CD14-positive monocyte (primary cell): Measurements from ENCODE around the gene CEP20. TPM values are rescaled to one million over a fixed set of nuclear protein-coding genes. Genes with fewer than 3 reads are reported as not detected.

ENCODE experiments used
- DNase-seq, 3 donors: peaks; one replicate each; pipeline ENCODE4 v3.0.0-alpha.2; 2011 to 2022
- H2AFZ ChIP-seq: 2 replicates; pipeline ENCODE4 v1.6.0; 2012; ENCODE audit warnings: mild to moderate bottlenecking, low read depth, low read length, inconsistent platforms; ENCODE audit not compliant: insufficient read depth, poor library complexity, severe bottlenecking
- H3K27ac ChIP-seq, 2 donors: 1 replicate in 1 of 2; 2 replicates in 1 of 2; pipeline ENCODE4 v1.5.1; 2012 to 2013; ENCODE audit warnings: low read length in 2 of 2, control low read depth in 1 of 2, inconsistent platforms in 1 of 2, low read depth in 1 of 2, mild to moderate bottlenecking in 1 of 2
- H3K27me3 ChIP-seq, 2 donors: one replicate each; pipeline versions ENCODE4 v1.6.0 to v1.6.1; 2011 to 2013; ENCODE audit warnings: low read length in 2 of 2; ENCODE audit not compliant: control insufficient read depth in 2 of 2, insufficient read depth in 2 of 2
- H3K36me3 ChIP-seq, 2 donors: replicated peaks in 1 of 2; 1 replicate in 1 of 2; 2 replicates in 1 of 2; pipeline versions ENCODE4 v1.5.1 to v1.6.1; 2012 to 2013; ENCODE audit warnings: low read length in 2 of 2, control low read depth in 1 of 2, inconsistent platforms in 1 of 2, mild to moderate bottlenecking in 1 of 2; ENCODE audit not compliant: insufficient read depth in 2 of 2, control insufficient read depth in 1 of 2
- H3K4me1 ChIP-seq, 2 donors: 1 replicate in 1 of 2; 2 replicates in 1 of 2; pipeline versions ENCODE4 v1.5.1 to v1.6.1; 2012 to 2013; ENCODE audit warnings: low read length in 2 of 2, control low read depth in 1 of 2, inconsistent platforms in 1 of 2, mild to moderate bottlenecking in 1 of 2, moderate library complexity in 1 of 2; ENCODE audit not compliant: insufficient read depth in 2 of 2, control insufficient read depth in 1 of 2
- H3K4me2 ChIP-seq: replicated peaks from 2 replicates; pipeline ENCODE3; 2012; ENCODE audit warnings: low read length, moderate library complexity, mild to moderate bottlenecking; ENCODE audit not compliant: poor library complexity, severe bottlenecking; ENCODE audit errors: extremely low read depth
- H3K4me3 ChIP-seq, 3 experiments: fragments of 200-600 bp in 1 of 3; sonication (generic) in 1 of 3; replicated peaks in 1 of 3; 1 replicate in 2 of 3; 2 replicates in 1 of 3; pipeline ENCODE4 v1.5.1; 2011 to 2013; ENCODE audit warnings: low read length in 3 of 3, mild to moderate bottlenecking in 3 of 3, control low read depth in 2 of 3, low read depth in 2 of 3, inconsistent platforms in 1 of 3, moderate library complexity in 1 of 3
- H3K79me2 ChIP-seq: 2 replicates; pipeline ENCODE4 v1.6.0; 2012; ENCODE audit warnings: mild to moderate bottlenecking, control low read depth, inconsistent platforms, low read length, moderate library complexity; ENCODE audit not compliant: insufficient read depth
- H3K9ac ChIP-seq: 2 replicates; pipeline ENCODE4 v1.6.0; 2017; ENCODE audit warnings: low read length, mild to moderate bottlenecking; ENCODE audit not compliant: insufficient read depth, poor library complexity, severe bottlenecking
- H3K9me3 ChIP-seq, 2 donors: replicated peaks in 1 of 2; 1 replicate in 1 of 2; 2 replicates in 1 of 2; pipeline versions ENCODE4 v1.5.1 to v1.6.1; 2012 to 2013; ENCODE audit warnings: low read length in 2 of 2, control low read depth in 1 of 2; ENCODE audit not compliant: control insufficient read depth in 1 of 2, insufficient read depth in 1 of 2
- H4K20me1 ChIP-seq: 2 replicates; pipeline ENCODE4 v1.6.0; 2012; ENCODE audit warnings: mild to moderate bottlenecking, low read length, control low read depth, moderate library complexity; ENCODE audit not compliant: insufficient read depth
- H3K27ac Mint-ChIP-seq, 7 donors: one replicate each; pipeline ENCODE4 v1.8.0; 2020; ENCODE audit warnings: mild to moderate bottlenecking in 7 of 7, mixed read lengths in 7 of 7, moderate library complexity in 6 of 7, inconsistent platforms in 2 of 7
- H3K27me3 Mint-ChIP-seq, 3 donors: one replicate each; pipeline ENCODE4 v1.8.0; 2021 to 2022; ENCODE audit warnings: low read depth in 3 of 3, mild to moderate bottlenecking in 3 of 3, mixed read lengths in 3 of 3, moderate library complexity in 3 of 3, inconsistent platforms in 1 of 3
- H3K36me3 Mint-ChIP-seq, 2 donors: one replicate each; pipeline ENCODE4 v1.8.0; 2020; ENCODE audit warnings: mixed read lengths in 2 of 2, inconsistent platforms in 1 of 2, mild to moderate bottlenecking in 1 of 2
- H3K4me1 Mint-ChIP-seq: one replicate; pipeline ENCODE4 v1.8.0; 2020; ENCODE audit warnings: mild to moderate bottlenecking, mixed read lengths
- H3K4me3 Mint-ChIP-seq, 2 donors: one replicate each; pipeline ENCODE4 v1.8.0; 2020; ENCODE audit warnings: mild to moderate bottlenecking in 2 of 2, mixed read lengths in 2 of 2, moderate library complexity in 1 of 2
- H3K9me3 Mint-ChIP-seq, 7 donors: one replicate each; pipeline ENCODE4 v1.8.0; 2020 to 2022; ENCODE audit warnings: mixed read lengths in 7 of 7, mild to moderate bottlenecking in 6 of 7, moderate library complexity in 6 of 7, inconsistent platforms in 2 of 7
- WGBS: methylation state at CpG from one replicate; pipeline ENCODE4 v1.1.5; 2013; ENCODE audit warnings: missing lambda C conversion rate; ENCODE audit not compliant: insufficient coverage; 5-methylcytosine and 5-hydroxymethylcytosine counted together
- intact Hi-C, 2 donors: fragments of 100-400 bp; cut with micrococcal nuclease; formaldehyde crosslinking; loops; one replicate each; pipeline versions ENCODE4 v1.15.0 to v1.15.1; 2023
- polyA plus RNA-seq, 3 donors: library from polyadenylated mRNA; depleted of rRNA in 1 of 3; unstranded in 2 of 3; stranded (reverse) in 1 of 3; fragments of 300-500 nt in 2 of 3; fragments of >200 nt in 1 of 3; fragmentation: Illumina TruSeq in 2 of 3; gene quantifications; 1 replicate in 2 of 3; 2 replicates in 1 of 3; pipeline ENCODE4 v1.2.3, GENCODE V29; 2012 to 2021
- TF ChIP-seq, protein P1 (sequence below): fragments of 200-600 bp; IDR thresholded peaks from one replicate; pipeline ENCODE4 v1.8.0; 2022; ENCODE audit warnings: antibody characterized with exemption, mild to moderate bottlenecking

The CEP20 gene
- polyA plus RNA-seq, 3 donors = 11.6 to 27.3 (median 24.7) TPM

DNA sequence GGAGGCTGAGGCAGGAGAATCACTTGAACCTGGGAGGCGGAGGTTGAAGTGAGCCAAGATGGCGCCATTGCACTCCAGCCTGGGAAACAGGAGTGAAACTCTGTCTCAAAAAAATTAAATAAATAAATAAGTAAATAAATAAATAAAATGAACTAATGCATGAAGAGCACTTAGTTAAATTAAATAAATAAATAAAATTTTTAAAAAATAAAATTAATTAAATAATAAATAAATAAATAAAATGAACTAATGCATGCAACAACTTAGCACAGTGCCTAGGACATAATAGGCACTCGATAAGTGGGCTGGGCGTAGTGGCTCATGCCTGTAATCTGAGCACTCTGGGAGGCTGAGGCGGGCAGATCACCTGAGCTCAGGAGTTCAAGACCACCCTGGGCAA lies 15.6 kb upstream of the CEP20 start:
- no peak for DNase-seq
- H3K4me1 Mint-ChIP-seq = peaks cover 7% of the 10 kb centered on the region
- no peaks in the 10 kb centered on the region for H3K36me3 Mint-ChIP-seq
- H3K4me3 ChIP-seq = no peak overlapping the region
- H4K20me1 ChIP-seq = no peaks in the 10 kb centered on the region
- WGBS = no CpG with 5 or more reads among the region's 5 CpGs
- no peak overlapping the region for H3K4me3 Mint-ChIP-seq
- H3K27me3 ChIP-seq = no peaks in the 10 kb centered on the region
- H3K4me1 ChIP-seq = no peaks in the 10 kb centered on the region
- no peaks in the 10 kb centered on the region for H3K36me3 ChIP-seq
- intact Hi-C loops = no loop called here
- peaks cover 0 to 8% of the 10 kb centered on the region in 2 donors for H3K9me3 ChIP-seq
- H3K4me2 ChIP-seq = no peak overlapping the region
- no peak overlapping the region for H3K9ac ChIP-seq
- H3K79me2 ChIP-seq = no peaks in the 10 kb centered on the region
- TF ChIP-seq, protein P1, sequence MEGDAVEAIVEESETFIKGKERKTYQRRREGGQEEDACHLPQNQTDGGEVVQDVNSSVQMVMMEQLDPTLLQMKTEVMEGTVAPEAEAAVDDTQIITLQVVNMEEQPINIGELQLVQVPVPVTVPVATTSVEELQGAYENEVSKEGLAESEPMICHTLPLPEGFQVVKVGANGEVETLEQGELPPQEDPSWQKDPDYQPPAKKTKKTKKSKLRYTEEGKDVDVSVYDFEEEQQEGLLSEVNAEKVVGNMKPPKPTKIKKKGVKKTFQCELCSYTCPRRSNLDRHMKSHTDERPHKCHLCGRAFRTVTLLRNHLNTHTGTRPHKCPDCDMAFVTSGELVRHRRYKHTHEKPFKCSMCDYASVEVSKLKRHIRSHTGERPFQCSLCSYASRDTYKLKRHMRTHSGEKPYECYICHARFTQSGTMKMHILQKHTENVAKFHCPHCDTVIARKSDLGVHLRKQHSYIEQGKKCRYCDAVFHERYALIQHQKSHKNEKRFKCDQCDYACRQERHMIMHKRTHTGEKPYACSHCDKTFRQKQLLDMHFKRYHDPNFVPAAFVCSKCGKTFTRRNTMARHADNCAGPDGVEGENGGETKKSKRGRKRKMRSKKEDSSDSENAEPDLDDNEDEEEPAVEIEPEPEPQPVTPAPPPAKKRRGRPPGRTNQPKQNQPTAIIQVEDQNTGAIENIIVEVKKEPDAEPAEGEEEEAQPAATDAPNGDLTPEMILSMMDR = no peak
- H3K9me3 Mint-ChIP-seq = peaks cover 0 to 10% (median 7%) of the 10 kb centered on the region in 7 donors
- H3K27me3 Mint-ChIP-seq = peaks cover 0 to 2% (median 1%) of the 10 kb centered on the region in 3 donors
- no peak overlapping the region for H3K27ac Mint-ChIP-seq
- H3K27ac ChIP-seq = no peak overlapping the region
- no peak overlapping the region for H2AFZ ChIP-seq

DNA sequence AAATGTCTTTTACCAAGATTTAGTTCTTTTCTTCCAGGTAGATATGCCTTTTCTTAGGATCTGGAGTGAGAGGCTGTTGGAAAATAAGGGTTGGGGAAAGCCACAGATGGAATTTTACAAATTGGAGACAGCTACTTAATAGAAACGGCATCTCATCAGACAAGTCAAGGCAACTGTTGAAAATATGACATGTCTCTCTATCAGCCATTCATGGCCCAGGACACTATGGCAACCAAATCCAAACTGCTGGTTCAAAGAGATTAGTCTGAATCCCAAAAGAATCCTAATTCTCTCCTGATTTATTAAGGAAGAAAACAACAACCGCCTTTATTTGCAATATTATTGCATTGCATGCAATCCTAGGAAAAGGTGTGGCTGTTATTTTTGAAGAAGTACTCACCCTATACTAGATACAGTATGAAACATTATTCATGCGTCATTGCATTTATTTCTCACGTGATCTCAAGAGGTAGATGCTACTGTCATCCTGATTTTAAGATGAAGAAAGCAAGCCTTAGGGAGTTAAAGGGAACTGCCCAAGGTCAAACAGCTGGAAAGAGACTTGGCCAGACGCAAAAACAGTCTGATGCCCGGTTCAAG lies 12.6 kb upstream of the CEP20 start:
- Histone ChIP-seq H3K27me3 (no peaks in the 10 kb centered on the region), H3K9me3 (no peaks in the 10 kb centered on the region), H3K27ac (no peak overlapping the region), H3K36me3 (no peaks in the 10 kb centered on the region), H3K4me1 (peaks cover 12 to 14% of the 10 kb centered on the region in 2 donors), H3K9ac (no peak overlapping the region), H3K4me3 (no peak overlapping the region), H3K4me2 (no peak overlapping the region), H3K79me2 (no peaks in the 10 kb centered on the region), H2AFZ (no peak overlapping the region), H4K20me1 (no peaks in the 10 kb centered on the region)
- Mint-ChIP-seq H3K27me3 (peaks cover 0 to 2% (median 0%) of the 10 kb centered on the region in 3 donors), H3K4me1 (peaks cover 20% of the 10 kb centered on the region), H3K4me3 (no peak overlapping the region), H3K36me3 (no peaks in the 10 kb centered on the region), H3K9me3 (peaks cover 0 to 1% (median 0%) of the 10 kb centered on the region in 7 donors), H3K27ac (no peak overlapping the region)
- WGBS = 97% methylated on average over 3 of the region's 6 CpGs
- TF ChIP-seq, protein P1 = no peak
- intact Hi-C loops = no loop called here
- no peak for DNase-seq
